WTC11 (cell line): Measurements from ENCODE around the gene SASS6. TPM values are rescaled to one million over a fixed set of nuclear protein-coding genes. Genes with fewer than 3 reads are reported as not detected.

Experiments used
- ATAC-seq: fragments of 200-7000 bp; cut with Tn5 transposase; 2 replicates; pipeline ENCODE4 v1.10.0; 2021; ENCODE audit warnings: mild to moderate bottlenecking, moderate library complexity
- CTCF ChIA-PET: fragments of 300-600 bp; sonication (Branson Sonifier 250); formaldehyde crosslinking; loops from one replicate; lab custom pipeline; 2021; ENCODE audit warnings: antibody characterized with exemption; lab: Charles Lee
- POLR2A ChIA-PET: fragments of 350-600 bp; sonication (Branson Sonifier 250); formaldehyde crosslinking; loops from one replicate; lab custom pipeline; 2021; ENCODE audit warnings: antibody characterized with exemption; lab: Charles Lee
- DNase-seq: peaks from one replicate; pipeline ENCODE4 v3.0.0; 2021; ENCODE audit warnings: low spot score
- H3K27ac Mint-ChIP-seq: 2 replicates; pipeline ENCODE4 v1.8.0; 2021; ENCODE audit warnings: mixed read lengths
- H3K27me3 Mint-ChIP-seq: 2 replicates; pipeline ENCODE4 v1.8.0; 2021; ENCODE audit warnings: low read depth, mild to moderate bottlenecking, moderate library complexity, mixed read lengths
- H3K36me3 Mint-ChIP-seq: 2 replicates; pipeline ENCODE4 v1.8.0; 2021; ENCODE audit warnings: mixed read lengths
- H3K4me1 Mint-ChIP-seq: 2 replicates; pipeline ENCODE4 v1.8.0; 2022; ENCODE audit warnings: mixed read lengths
- H3K4me3 Mint-ChIP-seq: 2 replicates; pipeline ENCODE4 v1.8.0; 2021; ENCODE audit warnings: mild to moderate bottlenecking, moderate library complexity, mixed read lengths
- H3K9me3 Mint-ChIP-seq: 2 replicates; pipeline ENCODE4 v1.8.0; 2021; ENCODE audit warnings: mixed read lengths
- ATF6 ChIP-seq: sonication (generic); formaldehyde crosslinking; IDR thresholded peaks from 2 replicates; pipeline ENCODE4 v1.8.1; 2023; ENCODE audit warnings: mild to moderate bottlenecking, missing genetic modification reagents
- ELF4 ChIP-seq: sonication (generic); formaldehyde crosslinking; IDR thresholded peaks from 2 replicates; pipeline ENCODE4 v1.8.1; 2022; ENCODE audit warnings: low read depth, mild to moderate bottlenecking, moderate library complexity, missing genetic modification reagents
- FOXJ3 ChIP-seq: sonication (generic); formaldehyde crosslinking; IDR thresholded peaks from 2 replicates; pipeline ENCODE4 v1.9.0; 2021; ENCODE audit warnings: missing genetic modification reagents, mild to moderate bottlenecking, borderline replicate concordance
- FOXP4 ChIP-seq: sonication (generic); formaldehyde crosslinking; IDR thresholded peaks from 2 replicates; pipeline ENCODE4 v1.8.0; 2022; ENCODE audit warnings: mild to moderate bottlenecking, missing genetic modification reagents
- GRHL2 ChIP-seq: fragments of 250-450 bp; sonication (Bioruptor Pico); IDR thresholded peaks from 2 replicates; pipeline ENCODE4 v1.8.0; 2022; ENCODE audit warnings: mild to moderate bottlenecking, moderate library complexity; ENCODE audit not compliant: insufficient replicate concordance, severe bottlenecking
- IRF1 ChIP-seq: sonication (generic); formaldehyde crosslinking; IDR thresholded peaks from 2 replicates; pipeline ENCODE4 v1.8.0; 2023; ENCODE audit warnings: missing genetic modification reagents
- MYBL2 ChIP-seq: sonication (generic); formaldehyde crosslinking; IDR thresholded peaks from 2 replicates; pipeline ENCODE4 v1.8.1; 2023; ENCODE audit warnings: mild to moderate bottlenecking, moderate library complexity, missing genetic modification reagents
- NFYB ChIP-seq: sonication (generic); formaldehyde crosslinking; conservative IDR thresholded peaks from 2 replicates; pipeline ENCODE4 v1.8.0; 2022; ENCODE audit warnings: low read depth, missing genetic modification reagents
- NR3C1 ChIP-seq: sonication (generic); formaldehyde crosslinking; conservative IDR thresholded peaks from 2 replicates; pipeline ENCODE4 v1.8.1; 2023; ENCODE audit warnings: low read depth, mild to moderate bottlenecking, missing genetic modification reagents
- SOX15 ChIP-seq: fragments of 250-450 bp; sonication (Bioruptor Pico); IDR thresholded peaks from 2 replicates; pipeline ENCODE4 v1.9.0; 2021; ENCODE audit warnings: mild to moderate bottlenecking
- TCF7 ChIP-seq: sonication (generic); formaldehyde crosslinking; IDR thresholded peaks from 2 replicates; pipeline ENCODE4 v1.8.0; 2022; ENCODE audit warnings: mild to moderate bottlenecking, low read depth, missing genetic modification reagents, moderate library complexity
- TEAD4 ChIP-seq: sonication (generic); formaldehyde crosslinking; IDR thresholded peaks from 2 replicates; pipeline ENCODE4 v1.8.0; 2022; ENCODE audit warnings: mild to moderate bottlenecking, missing genetic modification reagents
- USF1 ChIP-seq: sonication (generic); formaldehyde crosslinking; IDR thresholded peaks from 2 replicates; pipeline ENCODE4 v1.8.0; 2022; ENCODE audit warnings: mild to moderate bottlenecking, missing genetic modification reagents
- ZNF121 ChIP-seq: sonication (generic); formaldehyde crosslinking; IDR thresholded peaks from 2 replicates; pipeline ENCODE4 v1.8.0; 2023; ENCODE audit warnings: missing genetic modification reagents
- ZNF263 ChIP-seq: sonication (generic); formaldehyde crosslinking; IDR thresholded peaks from 2 replicates; pipeline ENCODE4 v1.8.1; 2022; ENCODE audit warnings: low read depth, mild to moderate bottlenecking, moderate library complexity, missing genetic modification reagents
- total RNA-seq: library from RNA; stranded (reverse); gene quantifications from 3 replicates; pipeline ENCODE4 v1.2.3, GENCODE V29; 2021
- TF ChIP-seq, protein P1 (sequence below): sonication (generic); formaldehyde crosslinking; IDR thresholded peaks from 2 replicates; pipeline ENCODE4 v1.8.1; 2022; ENCODE audit warnings: missing genetic modification reagents, borderline replicate concordance
- TF ChIP-seq, protein P2 (sequence below): sonication (generic); formaldehyde crosslinking; conservative IDR thresholded peaks from 2 replicates; pipeline ENCODE4 v1.8.1; 2023; ENCODE audit warnings: mild to moderate bottlenecking, low read depth, missing genetic modification reagents, moderate library complexity
- TF ChIP-seq, protein P3 (sequence below): sonication (generic); formaldehyde crosslinking; IDR thresholded peaks from 2 replicates; pipeline ENCODE4 v1.8.1; 2023; ENCODE audit warnings: mild to moderate bottlenecking, missing genetic modification reagents, borderline replicate concordance
- TF ChIP-seq, protein P4 (sequence below): fragments of 250-450 bp; sonication (Bioruptor Pico); IDR thresholded peaks from 2 replicates; pipeline ENCODE4 v2.1.2; 2022; ENCODE audit warnings: mild to moderate bottlenecking, moderate library complexity

Gene SASS6
- total RNA-seq, 1 experiment from 2014 or later, result 13.6 TPM

DNA sequence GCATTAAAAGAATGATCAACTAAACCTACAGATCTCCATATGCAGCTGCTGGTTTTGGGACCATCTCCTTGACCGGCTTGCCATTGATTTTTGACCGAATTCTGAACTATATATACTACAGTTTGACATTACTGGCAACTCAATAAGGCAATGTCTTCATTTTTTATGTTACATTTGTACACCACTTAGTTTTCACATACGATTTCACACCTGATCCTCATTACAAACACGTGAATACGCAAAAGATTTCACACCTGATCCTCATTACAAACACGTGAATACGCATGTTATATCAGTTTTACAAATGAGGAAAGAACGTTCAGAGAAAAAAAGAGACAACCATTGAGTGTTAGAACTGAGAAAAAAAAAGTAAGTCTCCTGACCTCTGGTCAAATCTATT is 1.1 kb downstream of the SASS6 start (continued):
- TF ChIP-seq ATF6 (CRISPR knock-in tag), result no peak
- no peak for TF ChIP-seq TCF7
- TF ChIP-seq, protein P1, sequence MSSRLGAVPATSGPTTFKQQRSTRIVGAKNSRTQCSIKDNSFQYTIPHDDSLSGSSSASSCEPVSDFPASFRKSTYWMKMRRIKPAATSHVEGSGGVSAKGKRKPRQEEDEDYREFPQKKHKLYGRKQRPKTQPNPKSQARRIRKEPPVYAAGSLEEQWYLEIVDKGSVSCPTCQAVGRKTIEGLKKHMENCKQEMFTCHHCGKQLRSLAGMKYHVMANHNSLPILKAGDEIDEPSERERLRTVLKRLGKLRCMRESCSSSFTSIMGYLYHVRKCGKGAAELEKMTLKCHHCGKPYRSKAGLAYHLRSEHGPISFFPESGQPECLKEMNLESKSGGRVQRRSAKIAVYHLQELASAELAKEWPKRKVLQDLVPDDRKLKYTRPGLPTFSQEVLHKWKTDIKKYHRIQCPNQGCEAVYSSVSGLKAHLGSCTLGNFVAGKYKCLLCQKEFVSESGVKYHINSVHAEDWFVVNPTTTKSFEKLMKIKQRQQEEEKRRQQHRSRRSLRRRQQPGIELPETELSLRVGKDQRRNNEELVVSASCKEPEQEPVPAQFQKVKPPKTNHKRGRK (CRISPR knock-in tag), result no peak
- TF ChIP-seq, all 79 proteins: peak for 0

- Mint-ChIP-seq H3K27me3 (no peaks in the 10 kb centered on the region), H3K27ac (no peak overlapping the region), H3K36me3 (peaks cover 4% of the 10 kb centered on the region), H3K4me3 (no peak overlapping the region), H3K4me1 (peaks cover 7% of the 10 kb centered on the region), H3K9me3 (no peaks in the 10 kb centered on the region)
- DNase-seq, result no peak
- ChIA-PET CTCF (no interaction called here), POLR2A (interaction anchor here (1.0 kb wide), 1 partner anchor 333 kb away, joined by 3 read pairs; no protein-coding TSS in a partner anchor)
- ATAC-seq, result no peak
- no peak for TF ChIP-seq MYBL2
- TF ChIP-seq, protein P2, sequence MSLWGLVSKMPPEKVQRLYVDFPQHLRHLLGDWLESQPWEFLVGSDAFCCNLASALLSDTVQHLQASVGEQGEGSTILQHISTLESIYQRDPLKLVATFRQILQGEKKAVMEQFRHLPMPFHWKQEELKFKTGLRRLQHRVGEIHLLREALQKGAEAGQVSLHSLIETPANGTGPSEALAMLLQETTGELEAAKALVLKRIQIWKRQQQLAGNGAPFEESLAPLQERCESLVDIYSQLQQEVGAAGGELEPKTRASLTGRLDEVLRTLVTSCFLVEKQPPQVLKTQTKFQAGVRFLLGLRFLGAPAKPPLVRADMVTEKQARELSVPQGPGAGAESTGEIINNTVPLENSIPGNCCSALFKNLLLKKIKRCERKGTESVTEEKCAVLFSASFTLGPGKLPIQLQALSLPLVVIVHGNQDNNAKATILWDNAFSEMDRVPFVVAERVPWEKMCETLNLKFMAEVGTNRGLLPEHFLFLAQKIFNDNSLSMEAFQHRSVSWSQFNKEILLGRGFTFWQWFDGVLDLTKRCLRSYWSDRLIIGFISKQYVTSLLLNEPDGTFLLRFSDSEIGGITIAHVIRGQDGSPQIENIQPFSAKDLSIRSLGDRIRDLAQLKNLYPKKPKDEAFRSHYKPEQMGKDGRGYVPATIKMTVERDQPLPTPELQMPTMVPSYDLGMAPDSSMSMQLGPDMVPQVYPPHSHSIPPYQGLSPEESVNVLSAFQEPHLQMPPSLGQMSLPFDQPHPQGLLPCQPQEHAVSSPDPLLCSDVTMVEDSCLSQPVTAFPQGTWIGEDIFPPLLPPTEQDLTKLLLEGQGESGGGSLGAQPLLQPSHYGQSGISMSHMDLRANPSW, result no peak
- TF ChIP-seq ZNF263 (CRISPR knock-in tag), result no peak
- TF ChIP-seq TEAD4, result no peak
- no peak for TF ChIP-seq FOXP4
- TF ChIP-seq ZNF121 (CRISPR knock-in tag), result no peak
- TF ChIP-seq, protein P3, sequence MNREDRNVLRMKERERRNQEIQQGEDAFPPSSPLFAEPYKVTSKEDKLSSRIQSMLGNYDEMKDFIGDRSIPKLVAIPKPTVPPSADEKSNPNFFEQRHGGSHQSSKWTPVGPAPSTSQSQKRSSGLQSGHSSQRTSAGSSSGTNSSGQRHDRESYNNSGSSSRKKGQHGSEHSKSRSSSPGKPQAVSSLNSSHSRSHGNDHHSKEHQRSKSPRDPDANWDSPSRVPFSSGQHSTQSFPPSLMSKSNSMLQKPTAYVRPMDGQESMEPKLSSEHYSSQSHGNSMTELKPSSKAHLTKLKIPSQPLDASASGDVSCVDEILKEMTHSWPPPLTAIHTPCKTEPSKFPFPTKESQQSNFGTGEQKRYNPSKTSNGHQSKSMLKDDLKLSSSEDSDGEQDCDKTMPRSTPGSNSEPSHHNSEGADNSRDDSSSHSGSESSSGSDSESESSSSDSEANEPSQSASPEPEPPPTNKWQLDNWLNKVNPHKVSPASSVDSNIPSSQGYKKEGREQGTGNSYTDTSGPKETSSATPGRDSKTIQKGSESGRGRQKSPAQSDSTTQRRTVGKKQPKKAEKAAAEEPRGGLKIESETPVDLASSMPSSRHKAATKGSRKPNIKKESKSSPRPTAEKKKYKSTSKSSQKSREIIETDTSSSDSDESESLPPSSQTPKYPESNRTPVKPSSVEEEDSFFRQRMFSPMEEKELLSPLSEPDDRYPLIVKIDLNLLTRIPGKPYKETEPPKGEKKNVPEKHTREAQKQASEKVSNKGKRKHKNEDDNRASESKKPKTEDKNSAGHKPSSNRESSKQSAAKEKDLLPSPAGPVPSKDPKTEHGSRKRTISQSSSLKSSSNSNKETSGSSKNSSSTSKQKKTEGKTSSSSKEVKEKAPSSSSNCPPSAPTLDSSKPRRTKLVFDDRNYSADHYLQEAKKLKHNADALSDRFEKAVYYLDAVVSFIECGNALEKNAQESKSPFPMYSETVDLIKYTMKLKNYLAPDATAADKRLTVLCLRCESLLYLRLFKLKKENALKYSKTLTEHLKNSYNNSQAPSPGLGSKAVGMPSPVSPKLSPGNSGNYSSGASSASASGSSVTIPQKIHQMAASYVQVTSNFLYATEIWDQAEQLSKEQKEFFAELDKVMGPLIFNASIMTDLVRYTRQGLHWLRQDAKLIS (CRISPR knock-in tag), result no peak
- no peak for TF ChIP-seq USF1 (CRISPR knock-in tag)
- no peak for TF ChIP-seq IRF1 (CRISPR knock-in tag)
- TF ChIP-seq, protein P4, sequence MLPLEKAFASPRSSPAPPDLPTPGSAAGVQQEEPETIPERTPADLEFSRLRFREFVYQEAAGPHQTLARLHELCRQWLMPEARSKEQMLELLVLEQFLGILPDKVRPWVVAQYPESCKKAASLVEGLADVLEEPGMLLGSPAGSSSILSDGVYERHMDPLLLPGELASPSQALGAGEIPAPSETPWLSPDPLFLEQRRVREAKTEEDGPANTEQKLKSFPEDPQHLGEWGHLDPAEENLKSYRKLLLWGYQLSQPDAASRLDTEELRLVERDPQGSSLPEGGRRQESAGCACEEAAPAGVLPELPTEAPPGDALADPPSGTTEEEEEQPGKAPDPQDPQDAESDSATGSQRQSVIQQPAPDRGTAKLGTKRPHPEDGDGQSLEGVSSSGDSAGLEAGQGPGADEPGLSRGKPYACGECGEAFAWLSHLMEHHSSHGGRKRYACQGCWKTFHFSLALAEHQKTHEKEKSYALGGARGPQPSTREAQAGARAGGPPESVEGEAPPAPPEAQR (CRISPR knock-in tag), result no peak
- TF ChIP-seq ELF4 (CRISPR knock-in tag), result no peak
- TF ChIP-seq NFYB (CRISPR knock-in tag), result no peak
- TF ChIP-seq NR3C1 (CRISPR knock-in tag), result no peak
- no peak for TF ChIP-seq SOX15 (CRISPR knock-in tag)
- TF ChIP-seq FOXJ3 (CRISPR knock-in tag), result no peak
- no peak for TF ChIP-seq GRHL2
Observed at GRCh38 chr1:100130552-100131077, 2.1 kb downstream of the SASS6 start.
